Activated T-helper 2 cell treated with anti-CD3 and anti-CD28 coated beads, Interferon-gamma antibody, Interleukin-2, Interleukin-4, amounts not matched to agents 10 μg/mL and 5 μg/mL and 100 μg/mL, durations not matched to agents 14 hours and 24 hours and 36 hours (primary cell): ENCODE data around the gene C12orf42. TPM values are rescaled to one million over a fixed set of nuclear protein-coding genes. Genes with fewer than 3 reads are reported as not detected.

Experiments used
- DNase-seq: peaks from one replicate; pipeline ENCODE4 v3.0.0; 2021; ENCODE audit warnings: low spot score
- H3K27ac Mint-ChIP-seq: one replicate; pipeline ENCODE4 v1.8.0; 2021; ENCODE audit warnings: mixed read lengths
- H3K27me3 Mint-ChIP-seq: one replicate; pipeline ENCODE4 v1.8.0; 2021; ENCODE audit warnings: low read depth, mixed read lengths
- H3K36me3 Mint-ChIP-seq: one replicate; pipeline ENCODE4 v1.8.0; 2021; ENCODE audit warnings: low read depth, mixed read lengths
- H3K4me1 Mint-ChIP-seq: one replicate; pipeline ENCODE4 v1.8.0; 2021; ENCODE audit warnings: low read depth, mixed read lengths
- H3K4me3 Mint-ChIP-seq: one replicate; pipeline ENCODE4 v1.8.0; 2021; ENCODE audit warnings: low read depth, mild to moderate bottlenecking, moderate library complexity, mixed read lengths
- H3K9me3 Mint-ChIP-seq: one replicate; pipeline ENCODE4 v1.8.0; 2021; ENCODE audit warnings: mixed read lengths
- intact Hi-C: fragments of 100-400 bp; cut with micrococcal nuclease; formaldehyde crosslinking; loops from one replicate; pipeline ENCODE4 v1.15.1; 2023
- total RNA-seq: library from RNA; stranded (reverse); gene quantifications from 2 replicates; pipeline ENCODE4 v1.2.3, GENCODE V29; 2022

Gene C12orf42
- total RNA-seq, 1 donor from 2014 or later, result not detected

- no peaks in the 10 kb centered on the region for H3K27me3 Mint-ChIP-seq
- no peaks in the 10 kb centered on the region for H3K36me3 Mint-ChIP-seq
- H3K4me3 Mint-ChIP-seq, result no peak overlapping the region
- peaks cover 5% of the 10 kb centered on the region for H3K9me3 Mint-ChIP-seq
- H3K27ac Mint-ChIP-seq, result no peak overlapping the region
- intact Hi-C loops, result no loop called here
- DNase-seq, result no peak
- H3K4me1 Mint-ChIP-seq, result no peaks in the 10 kb centered on the region
These were observed 98.2 kb downstream of the C12orf42 start for GRCh38 chr12:103397536-103397935.

- H3K27me3 Mint-ChIP-seq, result no peaks in the 10 kb centered on the region
- intact Hi-C loops, result no loop called here
- H3K27ac Mint-ChIP-seq, result no peak overlapping the region
- H3K4me1 Mint-ChIP-seq, result no peaks in the 10 kb centered on the region
- H3K36me3 Mint-ChIP-seq, result no peaks in the 10 kb centered on the region
- DNase-seq, result no peak
- H3K9me3 Mint-ChIP-seq, result peaks cover 5% of the 10 kb centered on the region
- no peak overlapping the region for H3K4me3 Mint-ChIP-seq
These were observed 103.0 kb downstream of the C12orf42 start for GRCh38 chr12:103392722-103393121.

- H3K27me3 Mint-ChIP-seq, result no peaks in the 10 kb centered on the region
- no peak overlapping the region for H3K4me3 Mint-ChIP-seq
- intact Hi-C loops, result no loop called here
- no peaks in the 10 kb centered on the region for H3K9me3 Mint-ChIP-seq
- no peaks in the 10 kb centered on the region for H3K36me3 Mint-ChIP-seq
- no peak for DNase-seq
- H3K27ac Mint-ChIP-seq, result no peak overlapping the region
- H3K4me1 Mint-ChIP-seq, result no peaks in the 10 kb centered on the region
These were observed 104.7 kb downstream of the C12orf42 start for GRCh38 chr12:103391103-103391502.

- Mint-ChIP-seq H3K27me3 (no peaks in the 10 kb centered on the region), H3K36me3 (no peaks in the 10 kb centered on the region), H3K4me3 (no peak overlapping the region), H3K4me1 (no peaks in the 10 kb centered on the region), H3K9me3 (no peaks in the 10 kb centered on the region), H3K27ac (no peak overlapping the region)
- no peak for DNase-seq
- intact Hi-C loops, result no loop called here
These were observed 108.4 kb downstream of the C12orf42 start for GRCh38 chr12:103387385-103387784.

- H3K9me3 Mint-ChIP-seq, result no peaks in the 10 kb centered on the region
- intact Hi-C loops, result no loop called here
- no peaks in the 10 kb centered on the region for H3K27me3 Mint-ChIP-seq
- DNase-seq, result no peak
- H3K4me3 Mint-ChIP-seq, result no peak overlapping the region
- H3K27ac Mint-ChIP-seq, result no peak overlapping the region
- no peaks in the 10 kb centered on the region for H3K36me3 Mint-ChIP-seq
- H3K4me1 Mint-ChIP-seq, result no peaks in the 10 kb centered on the region
These were observed 109.3 kb downstream of the C12orf42 start for GRCh38 chr12:103386451-103386850.

- Mint-ChIP-seq H3K27ac (no peak overlapping the region), H3K27me3 (no peaks in the 10 kb centered on the region), H3K36me3 (no peaks in the 10 kb centered on the region), H3K9me3 (no peaks in the 10 kb centered on the region), H3K4me3 (no peak overlapping the region), H3K4me1 (no peaks in the 10 kb centered on the region)
- no peak for DNase-seq
- intact Hi-C loops, result no loop called here
These were observed 112.9 kb downstream of the C12orf42 start for GRCh38 chr12:103382736-103383346.

GRCh38 chr12:103382119-103382518 lies 113.6 kb downstream of the C12orf42 start:
- Mint-ChIP-seq H3K9me3 (no peaks in the 10 kb centered on the region), H3K4me1 (no peaks in the 10 kb centered on the region), H3K36me3 (no peaks in the 10 kb centered on the region), H3K27ac (no peak overlapping the region), H3K4me3 (no peak overlapping the region), H3K27me3 (no peaks in the 10 kb centered on the region)
- DNase-seq, result no peak
- intact Hi-C loops, result no loop called here

GRCh38 chr12:103379670-103380069 lies 116.1 kb downstream of the C12orf42 start:
- no peaks in the 10 kb centered on the region for H3K27me3 Mint-ChIP-seq
- H3K9me3 Mint-ChIP-seq, result no peaks in the 10 kb centered on the region
- H3K4me1 Mint-ChIP-seq, result no peaks in the 10 kb centered on the region
- no peak overlapping the region for H3K27ac Mint-ChIP-seq
- no peaks in the 10 kb centered on the region for H3K36me3 Mint-ChIP-seq
- no peak overlapping the region for H3K4me3 Mint-ChIP-seq
- DNase-seq, result no peak
- intact Hi-C loops, result no loop called here

- DNase-seq, result no peak
- Mint-ChIP-seq H3K36me3 (no peaks in the 10 kb centered on the region), H3K27me3 (no peaks in the 10 kb centered on the region), H3K27ac (no peak overlapping the region), H3K4me3 (no peak overlapping the region), H3K9me3 (peaks cover 5% of the 10 kb centered on the region), H3K4me1 (no peaks in the 10 kb centered on the region)
- intact Hi-C loops, result no loop called here
These were observed 122.7 kb downstream of the C12orf42 start for GRCh38 chr12:103373088-103373523.

- intact Hi-C loops, result no loop called here
- H3K9me3 Mint-ChIP-seq, result peaks cover 14% of the 10 kb centered on the region
- DNase-seq, result no peak
These were observed 125.8 kb downstream of the C12orf42 start for GRCh38 chr12:103369929-103370328.

GRCh38 chr12:103368167-103368566 lies 127.6 kb downstream of the C12orf42 start:
- H3K9me3 Mint-ChIP-seq, result peaks cover 14% of the 10 kb centered on the region
- H3K27ac Mint-ChIP-seq, result no peak overlapping the region
- H3K4me3 Mint-ChIP-seq, result no peak overlapping the region
- no peaks in the 10 kb centered on the region for H3K36me3 Mint-ChIP-seq
- no peaks in the 10 kb centered on the region for H3K27me3 Mint-ChIP-seq
- no peak for DNase-seq
- intact Hi-C loops, result no loop called here
- H3K4me1 Mint-ChIP-seq, result no peaks in the 10 kb centered on the region

More at GRCh38 chr12:103369929-103370328, 125.8 kb downstream of the C12orf42 start:
- Mint-ChIP-seq H3K27me3 (no peaks in the 10 kb centered on the region), H3K4me3 (no peak overlapping the region), H3K4me1 (no peaks in the 10 kb centered on the region), H3K27ac (no peak overlapping the region), H3K36me3 (no peaks in the 10 kb centered on the region)

- Mint-ChIP-seq H3K4me1 (no peaks in the 10 kb centered on the region), H3K27ac (no peak overlapping the region), H3K36me3 (no peaks in the 10 kb centered on the region), H3K9me3 (no peaks in the 10 kb centered on the region), H3K4me3 (no peak overlapping the region), H3K27me3 (no peaks in the 10 kb centered on the region)
- no peak for DNase-seq
- intact Hi-C loops, result no loop called here
These were observed 141.4 kb downstream of the C12orf42 start for GRCh38 chr12:103354403-103354802.

- no peaks in the 10 kb centered on the region for H3K27me3 Mint-ChIP-seq
- no peak overlapping the region for H3K4me3 Mint-ChIP-seq
- no peaks in the 10 kb centered on the region for H3K9me3 Mint-ChIP-seq
- no peak overlapping the region for H3K27ac Mint-ChIP-seq
- DNase-seq, result no peak
- intact Hi-C loops, result no loop called here
- peaks cover 2% of the 10 kb centered on the region for H3K4me1 Mint-ChIP-seq
- H3K36me3 Mint-ChIP-seq, result no peaks in the 10 kb centered on the region
These were observed 141.9 kb downstream of the C12orf42 start for GRCh38 chr12:103353913-103354312.

GRCh38 chr12:103350116-103350515 lies 145.7 kb downstream of the C12orf42 start:
- H3K27me3 Mint-ChIP-seq, result no peaks in the 10 kb centered on the region
- intact Hi-C loops, result no loop called here
- H3K4me1 Mint-ChIP-seq, result peaks cover 2% of the 10 kb centered on the region
- no peak overlapping the region for H3K27ac Mint-ChIP-seq
- no peaks in the 10 kb centered on the region for H3K36me3 Mint-ChIP-seq
- DNase-seq, result no peak
- no peak overlapping the region for H3K4me3 Mint-ChIP-seq
- H3K9me3 Mint-ChIP-seq, result peaks cover 5% of the 10 kb centered on the region
